GM18873 (cell line): ENCODE measurements around the gene USP49.
"Not testable (repeated sequence)": the region's sequence is repeated elsewhere in the genome, so short reads cannot be mapped to it uniquely, and the experiment has no call there.

Experiments
- ATAC-seq: cut with Tn5 transposase; IDR thresholded peaks from one replicate; pipeline ENCODE4 v1.9.1; 2021; ENCODE audit warnings: mild to moderate bottlenecking, moderate library complexity, moderate number of reproducible peaks; ENCODE audit not compliant: unreplicated experiment, low FRiP score

Gene USP49

DNA sequence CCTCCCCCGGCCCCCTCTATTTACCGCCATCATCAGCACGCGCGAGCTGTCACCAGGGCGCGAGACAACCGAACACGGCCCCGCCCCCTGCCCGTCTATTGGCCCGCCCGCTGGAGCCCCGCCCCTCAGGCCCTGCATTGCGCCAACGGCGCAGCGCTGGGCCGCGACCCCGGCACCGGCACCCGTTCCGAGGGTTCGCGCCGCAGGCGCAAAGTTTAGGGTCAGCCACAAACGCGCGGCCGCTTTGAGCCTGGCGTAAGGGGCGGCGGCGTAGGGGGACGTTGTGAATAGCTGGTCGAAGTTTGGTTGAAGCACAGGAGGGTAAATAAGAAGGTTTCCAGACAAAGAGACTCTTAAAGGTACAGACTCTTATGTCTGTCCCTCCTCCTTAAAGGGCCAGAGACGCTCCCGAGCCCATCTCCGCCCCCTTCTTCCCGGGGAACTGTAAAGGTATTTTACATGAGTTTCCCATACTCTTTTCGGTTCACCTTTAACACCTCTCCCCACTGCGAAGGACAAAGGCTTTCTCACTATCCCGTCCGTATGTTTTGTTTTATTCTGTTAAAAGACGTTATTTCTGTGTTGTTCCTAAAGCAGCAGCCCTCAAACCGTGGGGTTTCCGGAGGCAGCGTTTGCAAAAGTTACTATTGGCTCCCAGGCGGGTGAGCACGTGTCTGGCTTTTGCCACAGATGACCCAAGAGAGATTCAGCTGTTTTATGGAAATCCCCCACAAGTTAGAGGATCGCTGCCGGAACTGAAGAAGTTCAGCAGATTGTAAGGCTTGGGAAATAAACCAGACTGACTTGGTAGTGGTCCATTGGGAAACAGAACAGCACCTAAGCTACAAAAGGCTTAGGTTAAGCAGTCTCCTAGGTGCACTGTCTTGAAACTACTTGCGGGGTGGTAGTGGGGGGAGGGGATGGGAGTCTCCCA is at the start of gene USP49:
Gene USP49 (minus strand): TSS at position 76 of the 934 bp plus-strand sequence. CDS start 88,392 bp downstream, outside the sequence.
- ATAC-seq = peak; percentile 62

- ATAC-seq = no peak
Observed at GRCh38 chr6:41943456-41943855, 48.3 kb upstream of the USP49 start.

DNA sequence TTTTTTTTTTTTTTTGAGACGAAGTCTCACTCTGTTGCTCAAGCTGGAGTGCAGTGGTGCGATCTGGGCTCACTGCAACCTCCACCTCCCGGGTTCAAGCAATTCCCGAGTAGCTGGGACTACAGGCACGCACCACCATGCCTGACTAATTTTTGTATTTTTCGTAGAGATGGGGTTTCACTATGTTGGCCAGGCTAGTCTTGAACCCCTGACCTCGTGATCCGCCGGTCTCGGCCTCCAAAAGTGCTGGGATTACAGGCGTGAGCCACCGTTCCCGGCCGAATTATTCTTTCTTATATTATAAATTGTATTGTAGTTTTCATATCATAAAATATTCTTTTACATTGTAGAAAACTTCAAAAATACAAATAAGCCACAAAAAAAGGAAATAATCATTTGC is 47.7 kb upstream of the USP49 start:
- not testable (repeated sequence) for ATAC-seq

GRCh38 chr6:41942067-41942851 is 47.1 kb upstream of the USP49 start:
- ATAC-seq = peak; percentile 12

GRCh38 chr6:41941280-41942066 is 46.3 kb upstream of the USP49 start, which contains the start of gene CCND3:
Gene CCND3, minus strand, starts transcription at chr6:41941808. Its CDS starts 159 bp downstream, at chr6:41941649.
- peak; percentile 53 for ATAC-seq

- peak; percentile 4 for ATAC-seq
Observed at GRCh38 chr6:41940759-41941279, 45.6 kb upstream of the USP49 start.

DNA sequence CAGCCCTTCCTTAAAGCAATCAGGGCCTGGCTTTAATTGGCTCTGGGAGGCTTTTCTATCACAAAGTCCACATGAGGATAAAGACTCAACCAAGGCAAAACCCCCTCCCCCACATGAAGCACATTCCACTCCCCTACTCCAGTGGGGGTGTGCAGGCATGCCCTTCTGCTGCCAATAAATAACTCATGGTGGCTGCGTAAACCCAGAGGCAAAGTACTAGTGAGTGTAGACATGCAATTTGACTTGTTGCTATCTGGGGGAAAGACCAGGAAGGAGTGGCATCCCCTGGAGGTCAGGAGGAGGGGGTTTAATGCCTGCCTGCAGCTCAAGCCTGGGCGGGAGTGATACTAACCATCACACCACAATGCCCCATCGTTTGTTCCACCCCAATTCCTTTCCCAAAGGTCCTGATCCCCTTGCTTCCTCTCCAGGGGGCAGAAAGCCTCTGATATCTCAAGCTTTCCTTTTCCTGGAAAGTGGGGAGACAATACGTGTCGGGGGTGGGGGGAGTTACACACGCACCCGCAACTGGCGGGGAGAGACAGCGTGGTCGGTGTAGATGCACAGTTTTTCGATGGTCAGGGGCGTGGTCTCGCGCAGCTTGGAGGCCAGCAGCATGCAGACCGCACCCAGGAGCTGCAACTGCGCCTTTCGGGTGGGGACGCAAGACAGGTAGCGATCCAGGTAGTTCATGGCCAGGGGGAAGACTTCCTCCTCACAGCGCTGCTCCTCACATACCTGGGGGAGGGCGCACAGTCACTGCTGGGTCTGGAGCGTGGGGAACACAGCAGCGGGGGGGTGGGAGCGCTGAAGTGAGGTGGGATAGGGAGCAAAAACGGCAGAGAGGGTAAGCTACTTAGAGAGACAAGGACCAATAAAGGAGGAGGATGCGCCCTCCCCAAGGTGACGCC is 44.9 kb upstream of the USP49 start:
- ATAC-seq = no peak

GRCh38 chr6:41939176-41939847 is 44.1 kb upstream of the USP49 start:
- ATAC-seq = no peak

DNA sequence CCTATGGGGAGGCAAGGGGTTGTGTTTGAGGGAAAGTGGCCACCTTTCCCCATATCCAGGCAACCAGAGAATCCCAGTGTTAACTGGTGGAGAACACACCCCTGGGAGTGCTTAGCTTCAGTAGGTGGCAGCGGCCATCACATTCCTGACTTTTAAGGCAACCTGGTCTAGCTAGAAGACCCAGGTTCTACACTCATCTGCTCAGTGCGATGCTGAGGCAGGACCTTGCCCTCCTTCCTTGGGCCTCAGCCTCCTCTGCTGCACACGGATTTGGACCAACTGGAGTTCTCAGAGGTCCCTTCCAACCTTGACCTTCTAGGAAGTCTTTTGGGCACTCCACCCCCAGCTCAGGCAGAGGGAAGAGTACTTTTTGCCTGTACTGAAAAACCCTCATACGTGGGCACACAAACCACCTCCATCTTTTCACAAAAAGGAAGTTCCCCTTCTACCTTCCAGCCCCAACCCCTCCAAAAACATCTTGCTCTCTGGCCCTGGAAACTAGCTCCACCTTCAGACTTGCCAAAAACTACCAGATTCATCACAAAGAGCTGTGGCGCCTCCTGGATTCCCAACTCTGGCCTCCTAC is 43.5 kb upstream of the USP49 start:
- ATAC-seq = no peak

- ATAC-seq = no peak
Observed at GRCh38 chr6:41937861-41938574, 42.8 kb upstream of the USP49 start.

GRCh38 chr6:41937472-41937860 is 42.3 kb upstream of the USP49 start:
- ATAC-seq = no peak

DNA sequence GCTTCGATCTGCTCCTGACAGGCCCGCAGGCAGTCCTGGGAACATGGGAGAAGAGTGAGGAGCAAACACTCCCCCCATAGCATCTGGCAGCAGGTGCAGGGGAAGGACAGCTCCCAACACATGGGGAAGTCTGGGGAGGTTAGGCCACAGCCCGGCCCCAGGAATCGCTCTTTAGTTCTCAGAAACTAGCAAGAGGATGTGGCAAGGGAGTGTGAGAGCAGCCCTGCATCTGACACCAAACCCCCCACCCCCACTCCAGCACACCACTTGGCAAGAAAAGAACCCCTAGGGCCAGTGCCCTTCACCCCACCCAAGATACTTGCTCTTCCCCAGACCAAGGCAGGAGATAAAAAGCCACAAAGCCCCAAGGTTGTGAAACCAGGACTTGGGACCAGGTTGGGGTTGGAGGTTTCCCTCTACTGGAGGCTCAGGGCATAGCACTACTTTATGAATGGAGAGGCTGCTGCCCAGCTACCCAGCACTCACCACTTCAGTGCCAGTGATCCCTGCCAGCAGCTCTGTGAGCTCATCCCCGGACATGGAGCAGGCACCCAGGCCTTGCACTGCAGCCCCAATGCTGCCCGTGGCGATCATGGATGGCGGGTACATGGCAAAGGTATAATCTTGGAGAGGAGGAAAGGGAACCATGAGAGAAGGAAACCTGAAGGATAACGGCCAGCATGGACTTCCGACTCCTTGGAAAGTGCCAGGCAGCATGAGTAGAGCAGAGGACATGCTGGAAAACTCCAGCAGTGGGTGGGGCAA is 41.1 kb upstream of the USP49 start:
- ATAC-seq = no peak

DNA sequence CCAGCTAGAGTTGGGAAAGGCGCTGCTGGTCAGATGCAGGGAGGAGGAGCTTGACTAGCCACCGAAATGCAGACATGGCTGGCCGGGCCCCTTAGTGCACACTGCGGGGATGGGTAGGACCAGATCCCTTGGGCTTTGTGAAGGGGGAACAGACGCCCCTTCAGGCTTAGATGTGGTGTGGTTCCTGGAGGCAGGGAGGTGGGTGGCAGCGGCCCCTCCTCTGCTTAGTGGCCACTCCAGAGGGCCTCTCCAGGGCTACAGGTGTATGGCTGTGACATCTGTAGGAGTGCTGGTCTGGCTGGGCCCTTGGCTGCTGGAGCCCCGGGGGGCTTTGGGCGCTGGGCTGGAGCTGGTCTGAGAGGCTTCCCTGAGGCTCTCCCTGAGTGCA is 40.5 kb upstream of the USP49 start:
- ATAC-seq = no peak

GRCh38 chr6:41935193-41935574 is 40.0 kb upstream of the USP49 start:
- no peak for ATAC-seq

- no peak for ATAC-seq
Observed at GRCh38 chr6:41934278-41935192, 39.4 kb upstream of the USP49 start.

DNA sequence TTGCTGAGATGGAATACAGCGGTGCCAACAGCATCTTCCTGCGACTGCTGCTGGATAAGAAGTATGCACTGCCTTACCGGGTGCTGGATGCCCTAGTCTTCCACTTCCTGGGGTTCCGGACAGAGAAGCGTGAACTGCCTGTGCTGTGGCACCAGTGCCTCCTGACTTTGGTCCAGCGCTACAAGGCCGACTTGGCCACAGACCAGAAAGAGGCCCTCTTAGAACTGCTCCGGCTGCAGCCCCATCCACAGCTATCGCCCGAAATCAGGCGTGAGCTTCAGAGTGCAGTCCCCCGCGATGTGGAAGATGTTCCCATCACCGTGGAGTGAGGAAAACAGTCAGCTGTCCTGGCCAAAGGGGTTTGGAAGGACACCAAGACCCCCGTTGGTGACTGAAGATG is 37.2 kb upstream of the USP49 start:
- ATAC-seq = no peak
